ENCODE data around the gene RPA1.
"Not testable (repeated sequence)": the region's sequence is repeated elsewhere in the genome, so short reads cannot be mapped to it uniquely, and the experiment has no call there.

Gene RPA1

DNA sequence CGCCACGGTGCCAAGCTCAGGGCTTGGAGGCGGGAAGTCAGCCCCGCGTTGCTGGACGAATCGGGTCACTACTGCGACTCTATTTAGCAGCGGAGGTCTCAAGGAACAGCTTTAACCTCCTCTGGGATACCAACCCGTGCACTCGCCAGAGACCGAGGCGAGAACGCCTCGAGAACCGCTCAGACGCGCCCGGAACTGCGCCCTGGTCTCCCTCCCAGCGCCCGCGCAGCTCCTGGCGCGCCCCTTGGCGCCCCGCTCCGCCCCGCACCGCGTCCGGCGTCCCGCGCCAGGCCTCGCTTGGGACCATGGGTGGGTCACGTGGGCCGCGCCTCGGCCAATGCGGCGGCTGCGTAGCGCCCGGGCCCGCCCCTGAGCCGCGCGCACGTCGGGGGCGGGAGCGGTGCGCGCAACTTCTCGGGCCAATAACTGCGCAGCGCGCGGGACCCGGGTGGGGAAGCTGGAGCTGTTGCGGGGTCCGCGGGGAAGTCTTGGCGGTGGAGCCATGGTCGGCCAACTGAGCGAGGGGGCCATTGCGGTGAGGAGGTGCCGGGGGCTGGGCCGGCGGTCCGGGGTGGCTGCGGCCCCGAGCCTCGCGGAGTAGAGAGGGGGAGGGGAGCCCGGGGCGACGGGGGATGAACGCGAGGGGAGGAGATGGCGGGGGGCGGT is at the start of gene RPA1, which contains the start of gene SMYD4:
Gene RPA1, plus strand, starts transcription at position 414 of the 666 bp plus-strand sequence. Its CDS starts 89 bp downstream, at position 503.
Gene SMYD4, minus strand, starts transcription at position 311 of the 666 bp plus-strand sequence. CDS start 1,908 bp downstream, outside the sequence.
- H3K4me3 ChIP-seq = peak within 1 kb of the TSS; percentile 85
- H3K4me1 ChIP-seq = peaks cover 6% of the 10 kb centered on the region
- H3K9me3 ChIP-seq = no peaks in the 10 kb centered on the region
- no peaks in the 10 kb centered on the region for H3K27me3 ChIP-seq (ENCODE audit: low read depth)
- peak; percentile 88 to 93 for DNase-seq (ENCODE audit: low spot score in 2 of 2)
- H3K36me3 ChIP-seq (replicated peaks) = peaks cover 34% of the 10 kb centered on the region
- in situ Hi-C loops (cut with MboI; ENCODE audit: low sequenced_read_pairs) = no loop called here

DNA sequence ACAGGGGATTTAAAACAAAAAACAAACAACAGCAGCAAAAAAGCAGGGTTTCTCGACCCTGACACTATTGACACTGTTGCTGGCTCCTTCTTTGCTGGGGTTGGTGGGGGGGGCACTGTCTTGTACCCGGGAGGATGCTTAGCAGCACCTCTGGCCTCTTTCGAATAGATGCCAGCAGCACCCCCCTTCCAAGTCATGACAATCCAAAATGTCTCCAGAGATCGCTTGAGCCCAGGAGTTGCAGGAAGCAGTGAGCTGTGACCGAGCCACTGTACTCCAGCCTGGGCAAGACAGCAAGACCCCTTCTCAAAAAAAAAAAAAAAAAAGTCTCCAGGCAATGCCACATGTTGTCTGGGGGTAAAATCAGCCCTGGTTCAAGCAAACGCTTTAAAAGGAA is 47.6 kb upstream of the RPA1 start:
- H3K9me3 ChIP-seq = no peaks in the 10 kb centered on the region
- in situ Hi-C loops (cut with MboI; ENCODE audit: low sequenced_read_pairs) = no loop called here
- H3K4me1 ChIP-seq = no peaks in the 10 kb centered on the region
- no peaks in the 10 kb centered on the region for H3K27me3 ChIP-seq (ENCODE audit: low read depth)
- DNase-seq (ENCODE audit: low spot score in 2 of 2) = no peak
- peaks cover 51% of the 10 kb centered on the region for H3K36me3 ChIP-seq (replicated peaks)
- no peak overlapping the region for H3K4me3 ChIP-seq

DNA sequence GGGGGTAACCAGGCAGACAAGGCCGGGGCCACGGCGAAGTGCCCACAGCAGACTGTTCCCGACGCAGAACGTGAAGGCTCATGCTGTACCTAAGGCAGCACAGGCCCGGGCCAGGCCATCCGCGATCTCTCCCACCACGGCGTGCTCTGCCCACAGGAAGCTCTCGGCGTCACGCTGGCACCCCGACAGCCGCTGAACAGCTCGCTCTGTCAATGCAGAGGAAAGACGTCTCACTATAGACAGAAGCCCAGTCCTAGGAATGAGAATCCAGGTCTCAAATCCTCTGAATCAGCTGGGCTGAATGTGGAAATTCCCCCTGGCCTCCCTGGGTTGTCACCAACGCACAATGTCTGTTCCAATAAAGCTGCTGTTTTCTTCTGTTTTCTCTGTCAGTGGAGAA is 46.5 kb upstream of the RPA1 start:
- in situ Hi-C loops (cut with MboI; ENCODE audit: low sequenced_read_pairs) = no loop called here
- no peak for DNase-seq (ENCODE audit: low spot score in 2 of 2)
- H3K4me1 ChIP-seq = no peaks in the 10 kb centered on the region
- H3K27me3 ChIP-seq (ENCODE audit: low read depth) = no peaks in the 10 kb centered on the region
- H3K36me3 ChIP-seq (replicated peaks) = peaks cover 42% of the 10 kb centered on the region
- no peak overlapping the region for H3K4me3 ChIP-seq
- H3K9me3 ChIP-seq = no peaks in the 10 kb centered on the region

DNA sequence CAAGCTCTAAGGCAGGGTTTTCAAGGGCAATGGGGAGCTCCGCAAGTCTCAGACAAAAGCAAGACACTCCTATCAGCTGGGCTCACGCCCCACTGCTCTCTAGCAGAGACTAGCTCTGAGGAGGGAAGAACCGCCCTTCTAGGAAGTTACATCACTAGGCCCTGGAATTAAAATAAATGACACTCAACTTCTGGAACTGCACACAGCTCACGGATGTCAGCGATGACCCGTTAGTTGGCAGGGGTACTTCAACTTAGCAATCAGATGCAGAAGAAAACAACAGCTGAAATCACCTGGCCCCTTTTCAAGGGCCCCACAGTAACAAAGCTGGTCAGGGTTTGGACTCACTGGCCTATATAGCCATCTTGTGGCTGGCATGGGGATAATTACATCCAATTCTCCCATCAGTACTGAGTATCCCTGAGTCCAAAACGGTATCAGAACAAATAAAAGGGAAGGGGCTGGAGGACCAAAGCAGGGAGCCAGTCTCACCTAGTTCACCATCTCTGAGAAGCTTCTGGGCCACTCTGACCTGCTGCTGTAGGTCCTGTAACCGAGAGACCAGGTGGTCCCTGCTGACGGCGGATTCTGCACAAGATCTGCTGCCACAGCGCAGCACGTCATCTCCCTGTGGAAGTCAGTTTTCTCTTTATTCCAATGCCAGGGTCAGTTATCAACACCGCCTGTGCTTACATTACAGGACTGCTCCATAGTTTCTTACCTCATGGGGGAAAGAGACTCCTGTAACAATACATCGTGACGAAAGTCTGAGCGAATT is 45.8 kb upstream of the RPA1 start:
- peaks cover 36% of the 10 kb centered on the region for H3K36me3 ChIP-seq (replicated peaks)
- no peaks in the 10 kb centered on the region for H3K4me1 ChIP-seq
- H3K9me3 ChIP-seq = no peaks in the 10 kb centered on the region
- no peaks in the 10 kb centered on the region for H3K27me3 ChIP-seq (ENCODE audit: low read depth)
- in situ Hi-C loops (cut with MboI; ENCODE audit: low sequenced_read_pairs) = no loop called here
- H3K4me3 ChIP-seq = no peak overlapping the region
- DNase-seq (ENCODE audit: low spot score in 2 of 2) = no peak

DNA sequence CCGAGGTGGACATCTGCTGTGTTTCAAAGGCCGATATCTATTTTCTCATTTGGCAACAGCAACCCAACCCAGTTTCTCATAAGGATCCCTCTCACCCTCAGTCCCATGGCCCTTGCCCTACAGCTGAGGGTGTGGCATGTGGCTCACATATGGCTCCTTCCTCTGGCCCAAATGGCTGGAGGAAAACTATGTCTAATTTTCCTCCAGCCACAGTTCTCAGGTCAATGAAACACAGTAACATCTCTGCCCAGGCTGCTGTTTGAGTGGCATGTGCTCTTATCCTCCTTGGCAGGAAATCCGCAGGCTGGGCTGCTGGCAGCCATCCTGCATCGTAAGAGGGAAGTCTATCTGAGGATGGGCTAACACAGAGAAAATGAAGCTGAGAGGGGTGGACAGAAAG is 43.9 kb upstream of the RPA1 start:
- Histone ChIP-seq H3K27me3 (ENCODE audit: low read depth) (no peaks in the 10 kb centered on the region), H3K4me1 (no peaks in the 10 kb centered on the region), H3K9me3 (no peaks in the 10 kb centered on the region), H3K36me3 (replicated peaks) (peaks cover 30% of the 10 kb centered on the region), H3K4me3 (no peak overlapping the region)
- in situ Hi-C loops (cut with MboI; ENCODE audit: low sequenced_read_pairs) = no loop called here
- no peak for DNase-seq (ENCODE audit: low spot score in 2 of 2)

DNA sequence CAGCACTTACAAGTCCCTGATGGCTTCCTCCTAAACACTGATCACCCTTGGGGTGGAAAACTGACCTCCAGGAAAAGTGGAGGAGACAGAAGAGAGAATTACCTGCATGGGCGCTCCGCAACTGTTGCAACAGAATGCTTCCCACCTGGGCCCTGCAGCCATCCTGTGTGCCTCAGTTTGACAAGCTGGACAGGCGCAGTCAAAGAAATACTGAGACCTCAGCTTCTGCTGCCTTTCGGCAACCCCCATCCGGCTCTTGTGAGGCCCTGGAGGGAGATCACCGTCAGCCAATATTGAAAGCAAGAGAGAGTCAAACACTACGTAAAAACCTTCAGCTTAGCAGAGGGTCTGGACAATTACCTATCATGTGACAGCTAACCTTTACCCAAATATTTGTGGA is 43.1 kb upstream of the RPA1 start:
- H3K36me3 ChIP-seq (replicated peaks) = peaks cover 25% of the 10 kb centered on the region

DNA sequence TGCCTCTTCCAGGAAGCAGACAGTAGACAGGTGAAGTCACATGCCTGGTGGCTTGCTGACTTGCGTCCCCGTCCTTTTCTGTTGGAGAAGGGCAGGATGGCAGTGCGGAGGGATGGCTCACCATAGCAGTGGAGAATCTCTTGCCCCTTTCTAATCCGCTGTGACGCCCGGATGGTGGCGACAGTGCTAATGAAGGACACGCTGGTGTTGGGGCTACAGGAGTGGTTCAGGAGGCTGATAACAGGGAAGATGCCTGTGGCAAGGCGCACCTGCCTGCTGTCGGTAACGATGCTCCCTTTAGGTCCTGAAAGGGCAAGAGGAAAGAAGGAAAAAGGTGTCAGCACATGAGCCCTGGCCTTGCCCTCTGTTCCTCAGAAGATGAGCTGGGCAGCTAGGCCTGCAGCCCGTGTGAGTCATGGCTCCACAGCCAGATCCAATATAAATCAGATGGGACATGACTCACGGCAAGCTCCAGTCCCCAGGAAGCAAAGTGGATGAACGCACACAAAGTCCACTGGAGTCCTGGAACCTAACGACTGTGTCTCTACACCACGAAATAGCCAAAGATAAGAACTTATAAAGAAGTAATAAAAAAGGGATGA is 42.4 kb upstream of the RPA1 start:
- no peaks in the 10 kb centered on the region for H3K27me3 ChIP-seq (ENCODE audit: low read depth)
- peaks cover 25% of the 10 kb centered on the region for H3K36me3 ChIP-seq (replicated peaks)
- no peak overlapping the region for H3K4me3 ChIP-seq
- H3K9me3 ChIP-seq = no peaks in the 10 kb centered on the region
- H3K4me1 ChIP-seq = peaks cover 4% of the 10 kb centered on the region
- no peak for DNase-seq (ENCODE audit: low spot score in 2 of 2)
- in situ Hi-C loops (cut with MboI; ENCODE audit: low sequenced_read_pairs) = no loop called here

More for the DNA sequence above, 43.1 kb upstream of the RPA1 start:
- DNase-seq (ENCODE audit: low spot score in 2 of 2) = no peak
- H3K4me3 ChIP-seq = no peak overlapping the region
- H3K9me3 ChIP-seq = no peaks in the 10 kb centered on the region
- H3K4me1 ChIP-seq = peaks cover 3% of the 10 kb centered on the region
- in situ Hi-C loops (cut with MboI; ENCODE audit: low sequenced_read_pairs) = no loop called here
- H3K27me3 ChIP-seq (ENCODE audit: low read depth) = no peaks in the 10 kb centered on the region

DNA sequence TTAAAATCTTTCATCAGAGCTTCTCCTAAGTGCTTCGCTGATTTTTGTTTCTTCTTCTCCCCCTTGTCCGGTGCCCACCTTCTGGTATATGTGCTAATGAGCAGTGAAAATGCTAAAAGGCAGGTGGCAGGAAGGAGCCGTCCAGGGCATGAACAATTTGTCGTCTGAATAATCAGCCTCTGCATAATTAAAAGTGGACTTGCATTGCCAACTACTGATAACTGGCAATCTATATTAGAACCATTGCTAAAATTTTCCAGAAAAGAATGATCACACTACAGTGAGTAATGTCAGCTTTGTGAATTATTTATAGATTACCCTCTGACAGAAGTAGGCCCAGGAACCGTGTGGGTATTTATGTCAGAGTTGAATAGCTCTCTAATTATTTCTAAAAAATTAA is 39.9 kb upstream of the RPA1 start:
- H3K36me3 ChIP-seq (replicated peaks) = peaks cover 12% of the 10 kb centered on the region
- in situ Hi-C loops (cut with MboI; ENCODE audit: low sequenced_read_pairs) = no loop called here
- H3K4me1 ChIP-seq = peaks cover 4% of the 10 kb centered on the region
- no peaks in the 10 kb centered on the region for H3K9me3 ChIP-seq
- DNase-seq (ENCODE audit: low spot score in 2 of 2) = no peak
- H3K4me3 ChIP-seq = no peak overlapping the region
- no peaks in the 10 kb centered on the region for H3K27me3 ChIP-seq (ENCODE audit: low read depth)

DNA sequence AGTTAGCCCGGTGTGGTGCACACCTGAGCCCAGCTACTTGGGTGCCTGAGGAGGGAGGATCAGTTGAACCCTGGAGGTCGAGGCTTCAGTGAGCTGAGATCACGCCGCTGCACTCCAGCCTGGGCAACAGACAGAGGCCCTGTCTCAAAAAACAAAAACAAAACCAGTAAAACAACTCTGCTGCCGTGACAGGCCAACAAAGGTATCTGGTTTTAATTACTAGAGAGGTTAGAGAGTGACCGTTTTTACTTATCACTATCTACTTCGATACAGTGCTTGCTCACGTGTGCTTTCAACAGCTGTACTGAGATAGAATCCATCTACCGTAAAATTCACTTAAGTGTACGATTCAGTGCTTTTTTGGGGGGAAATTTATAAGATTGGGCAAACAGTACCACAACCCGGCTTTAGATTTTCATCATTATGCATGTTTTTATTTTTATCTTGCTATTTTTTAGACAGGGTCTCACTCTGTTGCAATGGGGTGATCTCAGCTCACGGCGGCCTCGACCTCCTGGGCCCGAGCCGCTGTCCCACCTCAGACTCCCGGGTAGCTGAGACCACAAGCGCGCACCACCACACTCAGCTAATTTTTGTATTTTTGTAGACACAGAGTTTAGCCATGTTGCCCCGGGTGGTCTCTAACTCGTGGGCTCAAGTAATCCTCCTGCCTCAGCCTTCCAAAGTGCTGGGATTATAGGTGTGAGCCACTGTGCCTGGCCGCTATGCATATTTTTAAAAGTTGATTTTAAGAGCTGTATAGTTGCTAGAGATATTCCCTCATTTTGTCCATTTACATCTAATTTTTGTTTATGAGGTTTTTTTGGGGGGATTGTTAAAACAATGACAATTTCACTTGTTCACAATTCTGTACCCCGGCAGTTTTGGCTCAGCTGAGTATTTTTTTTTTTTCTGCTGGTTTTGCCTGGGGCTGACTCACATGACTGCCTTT is 37.0 kb upstream of the RPA1 start:
- H3K4me3 ChIP-seq = no peak overlapping the region
- in situ Hi-C loops (cut with MboI; ENCODE audit: low sequenced_read_pairs) = no loop called here

DNA sequence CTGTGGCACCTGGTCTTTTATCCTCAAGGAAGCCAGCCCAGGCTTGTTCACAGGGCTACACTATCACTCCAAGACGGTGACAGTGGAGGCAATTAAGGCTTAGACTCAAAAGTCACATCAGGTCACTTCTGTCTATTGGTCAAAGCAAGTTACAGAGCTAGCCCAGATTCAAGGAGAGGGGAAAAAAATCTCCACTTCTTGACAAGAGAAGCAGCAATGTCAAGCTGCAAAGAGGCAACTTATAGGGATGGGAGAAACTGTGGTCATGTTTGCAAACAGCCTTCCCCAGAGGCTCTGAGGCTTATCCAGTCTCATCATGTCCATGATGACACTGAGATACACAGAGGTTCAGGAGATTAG is 36.4 kb upstream of the RPA1 start:
- in situ Hi-C loops (cut with MboI; ENCODE audit: low sequenced_read_pairs) = no loop called here
- Histone ChIP-seq H3K4me3 (no peak overlapping the region), H3K27me3 (ENCODE audit: low read depth) (no peaks in the 10 kb centered on the region), H3K9me3 (no peaks in the 10 kb centered on the region), H3K4me1 (peaks cover 4% of the 10 kb centered on the region), H3K36me3 (replicated peaks) (peaks cover 17% of the 10 kb centered on the region; the same call in 1 of the 2 replicates)
- no peak for DNase-seq (ENCODE audit: low spot score in 2 of 2)

More for the DNA sequence above, 37.0 kb upstream of the RPA1 start:
- Histone ChIP-seq H3K9me3 (no peaks in the 10 kb centered on the region), H3K4me1 (peaks cover 4% of the 10 kb centered on the region), H3K36me3 (replicated peaks) (peaks cover 14% of the 10 kb centered on the region; the same call in 1 of the 2 replicates), H3K27me3 (ENCODE audit: low read depth) (no peaks in the 10 kb centered on the region)
- DNase-seq (ENCODE audit: low spot score in 2 of 2) = no peak

DNA sequence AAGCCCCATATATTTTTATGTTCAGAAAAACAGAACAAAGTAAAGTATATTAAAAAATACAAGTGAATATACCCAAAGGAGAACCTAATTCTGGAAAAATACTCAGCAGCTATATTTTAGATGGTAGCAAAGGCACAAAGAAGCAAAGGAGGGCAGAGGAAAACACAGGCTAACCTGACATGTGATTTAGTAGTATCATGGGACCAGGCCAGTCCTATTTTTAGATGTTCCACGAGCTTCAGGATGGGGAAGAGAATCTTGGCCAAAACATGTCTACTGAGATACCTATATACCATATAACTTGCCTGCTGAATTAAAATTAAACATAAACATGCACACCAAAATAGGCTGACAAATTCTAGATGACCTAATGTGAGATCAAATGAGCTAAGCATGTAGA is 33.0 kb upstream of the RPA1 start:
- H3K4me1 ChIP-seq = peaks cover under 1% of the 10 kb centered on the region; the same call in 1 of the 2 replicates
- in situ Hi-C loops (cut with MboI; ENCODE audit: low sequenced_read_pairs) = no loop called here
- peaks cover 35% of the 10 kb centered on the region for H3K36me3 ChIP-seq (replicated peaks)
- H3K27me3 ChIP-seq (ENCODE audit: low read depth) = no peaks in the 10 kb centered on the region
- DNase-seq (ENCODE audit: low spot score in 2 of 2) = no peak
- H3K9me3 ChIP-seq = no peaks in the 10 kb centered on the region
- no peak overlapping the region for H3K4me3 ChIP-seq

DNA sequence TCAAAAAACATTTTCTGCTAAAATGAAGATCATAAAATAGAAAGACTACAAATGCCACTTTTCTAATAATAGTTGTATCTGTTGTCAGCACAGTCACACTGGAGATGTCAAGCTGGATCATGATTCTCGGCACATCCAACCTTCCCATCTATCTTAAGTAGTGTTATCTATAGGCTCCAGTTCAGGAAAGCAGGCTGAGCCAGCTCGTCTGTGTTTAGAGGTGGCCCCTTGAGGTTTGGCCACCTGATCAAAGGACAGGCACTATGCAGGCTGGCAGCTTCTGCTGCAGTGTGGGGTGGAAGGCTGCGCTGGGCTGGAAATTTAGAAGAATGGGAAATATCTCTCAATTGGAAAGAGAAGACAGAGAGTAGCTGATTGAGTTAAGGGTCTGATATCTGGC is 32.5 kb upstream of the RPA1 start:
- no peaks in the 10 kb centered on the region for H3K9me3 ChIP-seq
- no peaks in the 10 kb centered on the region for H3K4me1 ChIP-seq
- no peak for DNase-seq (ENCODE audit: low spot score in 2 of 2)
- in situ Hi-C loops (cut with MboI; ENCODE audit: low sequenced_read_pairs) = no loop called here
- no peak overlapping the region for H3K4me3 ChIP-seq
- no peaks in the 10 kb centered on the region for H3K27me3 ChIP-seq (ENCODE audit: low read depth)
- H3K36me3 ChIP-seq (replicated peaks) = peaks cover 35% of the 10 kb centered on the region

DNA sequence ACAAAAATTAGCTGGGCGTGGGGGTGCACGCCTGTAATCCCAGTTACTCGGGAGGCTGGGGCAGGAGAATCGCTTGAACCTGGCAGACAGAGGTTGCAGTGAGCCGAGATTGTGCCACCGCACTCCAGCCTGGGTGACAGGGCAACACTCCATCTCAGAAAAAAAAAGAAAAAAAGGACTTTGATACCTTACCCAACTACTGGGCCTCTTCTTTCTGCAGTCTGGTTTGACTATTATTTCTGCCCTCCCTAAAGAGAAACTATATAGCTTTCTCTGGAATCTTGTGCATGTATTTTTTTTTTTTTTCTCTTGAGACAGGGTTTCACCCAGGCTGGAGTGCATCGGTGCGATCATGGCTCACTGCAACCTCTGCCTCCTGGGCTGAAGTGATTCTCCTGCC is 32.0 kb upstream of the RPA1 start:
- H3K27me3 ChIP-seq (ENCODE audit: low read depth); H3K9me3 ChIP-seq; H3K4me1 ChIP-seq; in situ Hi-C loops (cut with MboI; ENCODE audit: low sequenced_read_pairs); DNase-seq (ENCODE audit: low spot score in 2 of 2); H3K4me3 ChIP-seq: not testable (repeated sequence)
- peaks cover 34% of the 10 kb centered on the region for H3K36me3 ChIP-seq (replicated peaks)

Measured in HAP-1 (cell line).